GM12865 (cell line): Measurements from ENCODE around the gene ITGB6.

Experiments used
- DNase-seq: peaks from one replicate; pipeline ENCODE4 v3.0.0; 2010; ENCODE audit warnings: low read depth
- H3K4me3 ChIP-seq: 2 replicates; pipeline ENCODE4 v1.5.1; 2011; ENCODE audit warnings: mild to moderate bottlenecking, low read depth, low read length, control low read depth
- TF ChIP-seq, protein P1 (sequence below): IDR thresholded peaks from 2 replicates; pipeline ENCODE4 v1.5.1; 2011; ENCODE audit warnings: low read length, control low read depth, low read depth, inconsistent platforms; ENCODE audit not compliant: insufficient read depth; ENCODE audit errors: missing control alignments

The ITGB6 gene, protein sequence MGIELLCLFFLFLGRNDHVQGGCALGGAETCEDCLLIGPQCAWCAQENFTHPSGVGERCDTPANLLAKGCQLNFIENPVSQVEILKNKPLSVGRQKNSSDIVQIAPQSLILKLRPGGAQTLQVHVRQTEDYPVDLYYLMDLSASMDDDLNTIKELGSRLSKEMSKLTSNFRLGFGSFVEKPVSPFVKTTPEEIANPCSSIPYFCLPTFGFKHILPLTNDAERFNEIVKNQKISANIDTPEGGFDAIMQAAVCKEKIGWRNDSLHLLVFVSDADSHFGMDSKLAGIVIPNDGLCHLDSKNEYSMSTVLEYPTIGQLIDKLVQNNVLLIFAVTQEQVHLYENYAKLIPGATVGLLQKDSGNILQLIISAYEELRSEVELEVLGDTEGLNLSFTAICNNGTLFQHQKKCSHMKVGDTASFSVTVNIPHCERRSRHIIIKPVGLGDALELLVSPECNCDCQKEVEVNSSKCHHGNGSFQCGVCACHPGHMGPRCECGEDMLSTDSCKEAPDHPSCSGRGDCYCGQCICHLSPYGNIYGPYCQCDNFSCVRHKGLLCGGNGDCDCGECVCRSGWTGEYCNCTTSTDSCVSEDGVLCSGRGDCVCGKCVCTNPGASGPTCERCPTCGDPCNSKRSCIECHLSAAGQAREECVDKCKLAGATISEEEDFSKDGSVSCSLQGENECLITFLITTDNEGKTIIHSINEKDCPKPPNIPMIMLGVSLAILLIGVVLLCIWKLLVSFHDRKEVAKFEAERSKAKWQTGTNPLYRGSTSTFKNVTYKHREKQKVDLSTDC

GRCh38 chr2:160199683-160200389 lies at the start of gene ITGB6:
Gene ITGB6, minus strand, starts transcription at chr2:160200272. Its CDS starts 209 bp downstream, at chr2:160200063.
- no peak for DNase-seq
- H3K4me3 ChIP-seq: no peak within 1 kb of the TSS
- TF ChIP-seq, protein P1, sequence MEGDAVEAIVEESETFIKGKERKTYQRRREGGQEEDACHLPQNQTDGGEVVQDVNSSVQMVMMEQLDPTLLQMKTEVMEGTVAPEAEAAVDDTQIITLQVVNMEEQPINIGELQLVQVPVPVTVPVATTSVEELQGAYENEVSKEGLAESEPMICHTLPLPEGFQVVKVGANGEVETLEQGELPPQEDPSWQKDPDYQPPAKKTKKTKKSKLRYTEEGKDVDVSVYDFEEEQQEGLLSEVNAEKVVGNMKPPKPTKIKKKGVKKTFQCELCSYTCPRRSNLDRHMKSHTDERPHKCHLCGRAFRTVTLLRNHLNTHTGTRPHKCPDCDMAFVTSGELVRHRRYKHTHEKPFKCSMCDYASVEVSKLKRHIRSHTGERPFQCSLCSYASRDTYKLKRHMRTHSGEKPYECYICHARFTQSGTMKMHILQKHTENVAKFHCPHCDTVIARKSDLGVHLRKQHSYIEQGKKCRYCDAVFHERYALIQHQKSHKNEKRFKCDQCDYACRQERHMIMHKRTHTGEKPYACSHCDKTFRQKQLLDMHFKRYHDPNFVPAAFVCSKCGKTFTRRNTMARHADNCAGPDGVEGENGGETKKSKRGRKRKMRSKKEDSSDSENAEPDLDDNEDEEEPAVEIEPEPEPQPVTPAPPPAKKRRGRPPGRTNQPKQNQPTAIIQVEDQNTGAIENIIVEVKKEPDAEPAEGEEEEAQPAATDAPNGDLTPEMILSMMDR: no peak

DNA sequence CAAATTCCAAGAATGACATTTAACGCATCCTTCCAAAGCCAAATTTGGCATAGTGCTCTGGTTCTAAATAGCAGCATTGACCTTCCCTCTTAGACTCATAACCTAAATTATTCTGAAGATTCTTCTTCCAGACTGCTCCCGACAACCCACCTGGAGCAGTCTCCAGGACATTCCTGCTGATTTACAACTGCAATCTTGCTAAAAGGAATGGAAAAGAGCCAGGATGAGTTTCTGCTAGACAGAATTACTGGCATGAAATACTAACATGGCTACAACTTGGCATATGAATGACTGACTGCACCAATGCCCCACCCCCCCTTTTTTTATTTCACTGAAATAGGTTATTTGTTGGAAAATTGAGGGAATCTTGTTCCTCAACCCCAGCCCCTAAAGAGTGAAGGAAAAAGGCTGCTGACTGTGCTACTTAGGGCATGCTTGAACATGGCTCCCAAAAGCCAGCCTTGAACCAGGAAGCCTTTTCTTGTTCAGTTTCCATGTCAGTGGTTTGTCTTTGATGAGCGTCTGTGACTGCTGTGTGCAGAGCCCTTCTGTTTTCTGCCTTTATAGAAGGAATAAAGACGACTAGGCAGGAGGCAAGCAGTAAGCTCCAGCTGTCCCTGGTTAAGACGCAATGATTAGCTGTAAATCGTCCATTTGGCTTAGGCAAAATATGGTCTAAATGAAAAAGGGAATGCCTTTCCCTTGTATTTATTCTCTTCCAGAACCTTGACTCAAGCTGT lies 47.4 kb upstream of the ITGB6 start:
- no peak overlapping the region for H3K4me3 ChIP-seq
- no peak for DNase-seq
- TF ChIP-seq, protein P1: no peak

- TF ChIP-seq, protein P1: no peak
- no peak overlapping the region for H3K4me3 ChIP-seq
- no peak for DNase-seq
Measured at GRCh38 chr2:160246356-160246755, 46.3 kb upstream of the ITGB6 start.

GRCh38 chr2:160245614-160246155 lies 45.6 kb upstream of the ITGB6 start:
- no peak for DNase-seq
- TF ChIP-seq, protein P1: no peak
- H3K4me3 ChIP-seq: no peak overlapping the region

DNA sequence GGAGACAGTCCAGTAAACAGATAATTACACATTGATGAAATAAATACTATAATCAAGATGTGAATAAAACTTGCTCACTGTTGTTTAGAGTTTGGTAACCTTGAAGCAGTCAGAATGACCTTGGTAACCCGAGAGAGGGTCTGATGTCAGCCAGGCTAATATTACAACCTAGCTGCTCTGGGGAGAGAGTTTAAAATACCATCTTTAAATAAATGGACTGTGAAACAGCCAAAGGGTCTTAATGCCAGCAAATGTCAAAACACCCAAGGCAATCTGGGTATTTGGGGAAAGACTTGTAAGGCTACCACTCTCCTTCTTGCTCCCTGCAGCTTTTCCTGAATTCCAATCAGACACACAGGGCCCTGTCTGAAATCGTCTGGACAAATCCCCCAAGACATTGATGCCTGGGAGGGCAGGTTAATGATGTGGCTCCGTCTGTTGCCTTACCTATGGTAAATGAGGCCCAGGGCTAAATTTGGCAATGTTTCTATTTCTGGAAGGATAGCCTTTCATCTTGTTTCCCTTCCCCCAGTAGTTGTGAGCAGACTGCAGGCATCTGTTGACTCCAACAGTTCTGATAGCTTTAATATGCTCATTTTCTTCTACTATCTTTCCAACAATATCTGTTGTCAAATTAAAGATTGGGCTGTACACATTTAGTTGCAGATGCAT lies 43.0 kb upstream of the ITGB6 start:
- no peak overlapping the region for H3K4me3 ChIP-seq
- TF ChIP-seq, protein P1: no peak
- no peak for DNase-seq
